ENCODE data around the gene F2RL1. TPM values are rescaled to one million over a fixed set of nuclear protein-coding genes. Genes with fewer than 3 reads are reported as not detected.
"Not testable (repeated sequence)": the region's sequence is repeated elsewhere in the genome, so short reads cannot be mapped to it uniquely, and the experiment has no call there.

Gene F2RL1
- polyA plus RNA-seq, 1 donor, result 0.31 TPM

- DNase-seq, result no peak
Measured at GRCh38 chr5:76807296-76807695, 11.5 kb upstream of the F2RL1 start.

- no peak for DNase-seq
Measured at GRCh38 chr5:76808141-76808691, 10.6 kb upstream of the F2RL1 start.

GRCh38 chr5:76809141-76809540 lies 9.7 kb upstream of the F2RL1 start:
- DNase-seq, result no peak

- no peak for DNase-seq
Measured at GRCh38 chr5:76810236-76810635, 8.6 kb upstream of the F2RL1 start.

- DNase-seq, result no peak
Measured at GRCh38 chr5:76811214-76811613, 7.6 kb upstream of the F2RL1 start.

- not testable (repeated sequence) for DNase-seq
Measured at GRCh38 chr5:76812209-76812608, 6.6 kb upstream of the F2RL1 start.

- DNase-seq, result no peak
Measured at GRCh38 chr5:76813982-76814562, 4.8 kb upstream of the F2RL1 start.

- no peak for DNase-seq
Measured at GRCh38 chr5:76816110-76816831, 2.6 kb upstream of the F2RL1 start.

GRCh38 chr5:76819851-76820525 lies 1.2 kb downstream of the F2RL1 start:
- DNase-seq, result no peak

- DNase-seq, result no peak
Measured at GRCh38 chr5:76820526-76820890, 1.7 kb downstream of the F2RL1 start.

- DNase-seq, result no peak
Measured at GRCh38 chr5:76821136-76821535, 2.3 kb downstream of the F2RL1 start.

- not testable (repeated sequence) for DNase-seq
Measured at GRCh38 chr5:76822105-76822731, 3.4 kb downstream of the F2RL1 start.

- DNase-seq, result not testable (repeated sequence)
Measured at GRCh38 chr5:76826416-76826815, 7.6 kb downstream of the F2RL1 start.

GRCh38 chr5:76831110-76831452 lies 12.3 kb downstream of the F2RL1 start:
- DNase-seq, result no peak

GRCh38 chr5:76836181-76836580 lies 17.4 kb downstream of the F2RL1 start:
- DNase-seq, result no peak

- no peak for DNase-seq
Measured at GRCh38 chr5:76836585-76836984, 17.8 kb downstream of the F2RL1 start.

GRCh38 chr5:76838481-76839261 lies 19.8 kb downstream of the F2RL1 start:
- DNase-seq, result no peak

GRCh38 chr5:76841361-76841760 lies 22.5 kb downstream of the F2RL1 start:
- DNase-seq, result no peak

- DNase-seq, result no peak
Measured at GRCh38 chr5:76845890-76846289, 27.1 kb downstream of the F2RL1 start.

GRCh38 chr5:76849419-76850291 lies 30.8 kb downstream of the F2RL1 start, which contains the start of gene S100Z:
Gene S100Z (plus strand): TSS chr5:76850014. CDS start chr5:76875360, 25,346 bp downstream.
- DNase-seq, result no peak

GRCh38 chr5:76850543-76851145 lies 31.8 kb downstream of the F2RL1 start:
- DNase-seq, result no peak

All from hindlimb muscle (tissue), 1 donor.